ENCODE data around the gene PPP1R3D. TPM values are rescaled to one million over a fixed set of nuclear protein-coding genes. Genes with fewer than 3 reads are reported as not detected.
A peak's percentile ranks its signal among the peaks of the same experiment; 100 is the strongest.

Gene PPP1R3D
- total and polyA plus RNA-seq, 9 of the 15 experiments (the other 6 are each of a cell fraction or from before 2014, with no cell fraction given) = 0.35 to 3.3 (median 1.8) TPM

- no peak for TF ChIP-seq CUX1 (CRISPR knock-in tag; IDR thresholded peaks at IDR 0.05)
- TF ChIP-seq ZNF449 (CRISPR knock-in tag; IDR thresholded peaks at IDR 0.05) = no peak
- TF ChIP-seq POLR2B (IDR thresholded peaks at IDR 0.05; ENCODE audit: low read depth, partially characterized antibody) = no peak
- TF ChIP-seq, protein P1, sequence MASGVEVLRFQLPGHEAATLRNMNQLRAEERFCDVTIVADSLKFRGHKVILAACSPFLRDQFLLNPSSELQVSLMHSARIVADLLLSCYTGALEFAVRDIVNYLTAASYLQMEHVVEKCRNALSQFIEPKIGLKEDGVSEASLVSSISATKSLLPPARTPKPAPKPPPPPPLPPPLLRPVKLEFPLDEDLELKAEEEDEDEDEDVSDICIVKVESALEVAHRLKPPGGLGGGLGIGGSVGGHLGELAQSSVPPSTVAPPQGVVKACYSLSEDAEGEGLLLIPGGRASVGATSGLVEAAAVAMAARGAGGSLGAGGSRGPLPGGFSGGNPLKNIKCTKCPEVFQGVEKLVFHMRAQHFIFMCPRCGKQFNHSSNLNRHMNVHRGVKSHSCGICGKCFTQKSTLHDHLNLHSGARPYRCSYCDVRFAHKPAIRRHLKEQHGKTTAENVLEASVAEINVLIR (CRISPR knock-in tag; IDR thresholded peaks at IDR 0.05) = peak; percentile 47
- TF ChIP-seq ZEB2 (IDR thresholded peaks at IDR 0.05) = no peak
- TF ChIP-seq ELF4 (CRISPR knock-in tag; IDR thresholded peaks at IDR 0.05) = no peak
- no peak for TF ChIP-seq ZNF146 (CRISPR knock-in tag; IDR thresholded peaks at IDR 0.05; ENCODE audit: unreplicated experiment)
- TF ChIP-seq ESRRB (CRISPR knock-in tag; IDR thresholded peaks at IDR 0.05; ENCODE audit: borderline replicate concordance) = no peak
- no peak for TF ChIP-seq TSHZ1 (CRISPR knock-in tag; IDR thresholded peaks at IDR 0.05)
- TF ChIP-seq DNMT1 (IDR thresholded peaks at IDR 0.05) = no peak
- no peak for TF ChIP-seq FOXJ3 (CRISPR knock-in tag; IDR thresholded peaks at IDR 0.05)
- TF ChIP-seq, protein P2, sequence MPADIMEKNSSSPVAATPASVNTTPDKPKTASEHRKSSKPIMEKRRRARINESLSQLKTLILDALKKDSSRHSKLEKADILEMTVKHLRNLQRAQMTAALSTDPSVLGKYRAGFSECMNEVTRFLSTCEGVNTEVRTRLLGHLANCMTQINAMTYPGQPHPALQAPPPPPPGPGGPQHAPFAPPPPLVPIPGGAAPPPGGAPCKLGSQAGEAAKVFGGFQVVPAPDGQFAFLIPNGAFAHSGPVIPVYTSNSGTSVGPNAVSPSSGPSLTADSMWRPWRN (IDR thresholded peaks at IDR 0.05; ENCODE audit: low read depth) = no peak
- TF ChIP-seq ZNF224 (CRISPR knock-in tag; IDR thresholded peaks at IDR 0.05) = no peak
- no peak for TF ChIP-seq MED1 (CRISPR knock-in tag; IDR thresholded peaks at IDR 0.05; ENCODE audit: borderline replicate concordance)
- no peak for TF ChIP-seq PHF21A (IDR thresholded peaks at IDR 0.05; ENCODE audit: borderline replicate concordance, low read depth)
- TF ChIP-seq CBX5 (IDR thresholded peaks at IDR 0.05; ENCODE audit: borderline replicate concordance, low read depth) = 0 out of 2 replicates have a peak, but pooled peaks have one; percentile 10
Observed at GRCh38 chr20:59940129-59940955, at the start of gene PPP1R3D, which contains the start of gene FAM217B (continued).
